Measurements from ENCODE around the gene CRYGC.

DNA sequence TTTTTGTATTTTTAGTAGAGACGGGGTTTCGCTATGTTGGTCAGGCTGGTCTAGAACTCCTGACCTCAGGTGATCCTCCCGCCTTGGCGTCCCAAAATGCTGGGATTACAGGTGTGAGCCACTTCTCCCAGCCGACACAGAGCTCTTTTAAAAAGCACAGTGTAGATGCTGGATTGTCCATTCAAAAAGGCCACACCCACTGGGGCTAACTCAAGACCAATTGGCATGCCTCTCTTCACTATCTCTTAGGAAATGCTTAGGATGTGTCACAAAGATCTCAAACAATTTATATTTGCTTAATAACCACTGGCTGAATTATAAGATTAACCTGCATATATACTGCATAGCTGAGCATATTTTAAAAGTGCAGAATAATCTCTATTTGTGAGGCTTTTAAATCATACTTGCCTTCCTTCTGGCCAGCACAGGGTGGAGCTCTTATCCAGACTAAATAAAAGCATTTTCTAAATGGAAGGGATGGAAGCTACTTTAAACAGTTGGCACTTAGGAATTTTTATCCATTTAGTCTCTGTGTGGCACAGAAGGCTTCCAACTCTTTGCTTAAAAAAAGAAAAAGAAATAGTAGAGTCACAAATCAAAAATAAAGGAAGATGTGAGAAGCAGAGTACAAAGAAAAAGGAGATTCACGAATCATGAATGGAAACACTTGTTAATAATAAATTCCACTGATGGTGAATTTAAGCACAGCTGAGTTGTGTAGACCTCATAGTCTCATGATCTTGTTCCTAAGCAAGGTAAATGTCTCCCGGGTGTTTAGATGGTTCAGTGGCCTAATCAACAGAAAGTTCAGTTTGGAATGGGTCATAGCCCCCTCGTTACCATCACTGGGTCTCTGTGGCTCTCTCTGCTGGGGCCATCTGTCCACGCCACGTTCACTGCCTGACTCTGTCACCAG, 27.7 kb downstream of the CRYGC start:
- TF ChIP-seq TARDBP (IDR thresholded peaks at IDR 0.05) (no peak), FOXK2 (IDR thresholded peaks at IDR 0.05) (no peak), SP1 (IDR thresholded peaks at IDR 0.05) (no peak), BHLHE40 (IDR thresholded peaks at IDR 0.05; ENCODE audit: borderline replicate concordance) (no peak), FOXA1 (IDR thresholded peaks at IDR 0.05) (no peak), CTBP1 (IDR thresholded peaks at IDR 0.05; ENCODE audit: borderline replicate concordance) (no peak), ELF4 (IDR thresholded peaks at IDR 0.05) (no peak)
- TF ChIP-seq, protein P1, sequence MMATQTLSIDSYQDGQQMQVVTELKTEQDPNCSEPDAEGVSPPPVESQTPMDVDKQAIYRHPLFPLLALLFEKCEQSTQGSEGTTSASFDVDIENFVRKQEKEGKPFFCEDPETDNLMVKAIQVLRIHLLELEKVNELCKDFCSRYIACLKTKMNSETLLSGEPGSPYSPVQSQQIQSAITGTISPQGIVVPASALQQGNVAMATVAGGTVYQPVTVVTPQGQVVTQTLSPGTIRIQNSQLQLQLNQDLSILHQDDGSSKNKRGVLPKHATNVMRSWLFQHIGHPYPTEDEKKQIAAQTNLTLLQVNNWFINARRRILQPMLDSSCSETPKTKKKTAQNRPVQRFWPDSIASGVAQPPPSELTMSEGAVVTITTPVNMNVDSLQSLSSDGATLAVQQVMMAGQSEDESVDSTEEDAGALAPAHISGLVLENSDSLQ (IDR thresholded peaks at IDR 0.05) = no peak

Data from HEK293T (cell line).